ENCODE results near the gene C4orf50.
"Not testable (repeated sequence)": the region's sequence is repeated elsewhere in the genome, so short reads cannot be mapped to it uniquely, and the experiment has no call there.

C4orf50 gene

GRCh38 chr4:6012200-6012599 is 6.0 kb downstream of the C4orf50 start:
- no peak for DNase-seq

GRCh38 chr4:6011686-6012085 is 6.5 kb downstream of the C4orf50 start:
- no peak for DNase-seq

- DNase-seq: no peak
These were observed 7.0 kb downstream of the C4orf50 start for GRCh38 chr4:6011271-6011671.

GRCh38 chr4:6010789-6011188 is 7.4 kb downstream of the C4orf50 start:
- DNase-seq: no peak

- no peak for DNase-seq
These were observed 8.8 kb downstream of the C4orf50 start for GRCh38 chr4:6009452-6009851.

- no peak for DNase-seq
These were observed 9.4 kb downstream of the C4orf50 start for GRCh38 chr4:6008766-6009385.

- no peak for DNase-seq
These were observed 10.1 kb downstream of the C4orf50 start for GRCh38 chr4:6008092-6008551.

- no peak for DNase-seq
These were observed 13.1 kb downstream of the C4orf50 start for GRCh38 chr4:6005175-6005574.

GRCh38 chr4:6003485-6003884 is 14.7 kb downstream of the C4orf50 start:
- DNase-seq: not testable (repeated sequence)

- no peak for DNase-seq
These were observed 15.3 kb downstream of the C4orf50 start for GRCh38 chr4:6002926-6003325.

- DNase-seq: no peak
These were observed 15.8 kb downstream of the C4orf50 start for GRCh38 chr4:6002492-6002833.

- DNase-seq: no peak
These were observed 16.3 kb downstream of the C4orf50 start for GRCh38 chr4:6001680-6002491.

GRCh38 chr4:5999830-6000365 is 18.3 kb downstream of the C4orf50 start:
- DNase-seq: no peak

GRCh38 chr4:5999356-5999755 is 18.9 kb downstream of the C4orf50 start:
- DNase-seq: no peak

- DNase-seq: peak; percentile 65 to 76
These were observed 19.8 kb downstream of the C4orf50 start for GRCh38 chr4:5998333-5998936.

- no peak for DNase-seq
These were observed 21.6 kb downstream of the C4orf50 start for GRCh38 chr4:5996641-5997040.

- no peak for DNase-seq
These were observed 22.2 kb downstream of the C4orf50 start for GRCh38 chr4:5995901-5996623.

- no peak for DNase-seq
These were observed 24.1 kb downstream of the C4orf50 start for GRCh38 chr4:5993876-5994811.

- not testable (repeated sequence) for DNase-seq
These were observed 24.9 kb downstream of the C4orf50 start for GRCh38 chr4:5993346-5993745.

GRCh38 chr4:5992828-5993321 is 25.4 kb downstream of the C4orf50 start:
- peak in 1 of 2 experiments; percentile 29 for DNase-seq

- DNase-seq: peak in 1 of 2 experiments; percentile 48
These were observed 25.9 kb downstream of the C4orf50 start for GRCh38 chr4:5992171-5992827.
